Osteoblast (primary cell): ENCODE data around the gene MFSD2B. TPM values are rescaled to one million over a fixed set of nuclear protein-coding genes. Genes with fewer than 3 reads are reported as not detected.
"Not testable (repeated sequence)": the region's sequence is repeated elsewhere in the genome, so short reads cannot be mapped to it uniquely, and the experiment has no call there.

Source experiments
- DNase-seq: peaks from one replicate; pipeline ENCODE4 v3.0.0; 2011; ENCODE audit warnings: low spot score, mixed read lengths; ENCODE audit not compliant: insufficient read length; ENCODE audit errors: missing footprints
- H2AFZ ChIP-seq: 2 replicates; pipeline ENCODE4 v1.6.0; 2011; ENCODE audit warnings: mild to moderate bottlenecking, low read length
- H3K27ac ChIP-seq: 2 replicates; pipeline ENCODE4 v1.5.1; 2011; ENCODE audit warnings: mild to moderate bottlenecking, low read depth, low read length, moderate library complexity
- H3K27me3 ChIP-seq: 2 replicates; pipeline ENCODE4 v1.6.0; 2012; ENCODE audit warnings: mild to moderate bottlenecking, control low read depth, inconsistent platforms, low read length, moderate library complexity; ENCODE audit not compliant: insufficient read depth
- H3K36me3 ChIP-seq: 2 replicates; pipeline ENCODE4 v1.5.1; 2011; ENCODE audit warnings: mild to moderate bottlenecking, low read length, control low read depth, moderate library complexity; ENCODE audit not compliant: insufficient read depth
- H3K4me1 ChIP-seq: 2 replicates; pipeline ENCODE4 v1.5.1; 2011; ENCODE audit warnings: mild to moderate bottlenecking, low read length, control low read depth, moderate library complexity; ENCODE audit not compliant: insufficient read depth
- H3K4me2 ChIP-seq: 2 replicates; pipeline ENCODE4 v1.6.0; 2011; ENCODE audit warnings: mild to moderate bottlenecking, low read length; ENCODE audit not compliant: insufficient read depth
- H3K4me3 ChIP-seq: fragments of 200-600 bp; sonication (generic); 3 replicates; pipeline ENCODE4 v1.5.1; 2012; ENCODE audit warnings: mild to moderate bottlenecking, low read length, inconsistent platforms; ENCODE audit not compliant: insufficient read depth
- H3K79me2 ChIP-seq: 2 replicates; pipeline ENCODE4 v1.6.0; 2012; ENCODE audit warnings: mild to moderate bottlenecking, low read length, control low read depth, inconsistent platforms; ENCODE audit not compliant: insufficient read depth
- H3K9me3 ChIP-seq: 2 replicates; pipeline ENCODE4 v1.5.1; 2011; ENCODE audit warnings: low read depth, low read length, control low read depth
- H4K20me1 ChIP-seq: 2 replicates; pipeline ENCODE4 v1.6.0; 2012; ENCODE audit warnings: mild to moderate bottlenecking, low read length, control low read depth; ENCODE audit not compliant: insufficient read depth
- CTCF ChIP-seq: IDR thresholded peaks from 2 replicates; pipeline ENCODE4 v1.5.1; 2011; ENCODE audit warnings: mild to moderate bottlenecking, low read depth, low read length, moderate library complexity; ENCODE audit errors: extremely low read depth
- total RNA-seq: library from RNA; depleted of rRNA; stranded (reverse); fragments of >200 nt; gene quantifications from 2 replicates; pipeline ENCODE4 v1.2.3, GENCODE V29; 2012

The MFSD2B gene
- total RNA-seq, 1 donor = 0.36 TPM

- no peaks in the 10 kb centered on the region for H4K20me1 ChIP-seq
- TF ChIP-seq CTCF = no peak
- no peak overlapping the region for H3K4me2 ChIP-seq
- no peak overlapping the region for H2AFZ ChIP-seq
- peaks cover 26% of the 10 kb centered on the region for H3K4me1 ChIP-seq
- H3K79me2 ChIP-seq = no peaks in the 10 kb centered on the region
- no peaks in the 10 kb centered on the region for H3K36me3 ChIP-seq
- peak; percentile 78 for DNase-seq
- H3K4me3 ChIP-seq = no peak overlapping the region
- H3K9me3 ChIP-seq = no peaks in the 10 kb centered on the region
- no peak overlapping the region for H3K27ac ChIP-seq
- H3K27me3 ChIP-seq = no peaks in the 10 kb centered on the region
Observed at GRCh38 chr2:24012521-24013188, 2.8 kb downstream of the MFSD2B start.

GRCh38 chr2:24014902-24015301 lies 5.0 kb downstream of the MFSD2B start:
- DNase-seq, H3K79me2 ChIP-seq, H3K27me3 ChIP-seq, H3K9me3 ChIP-seq, H3K36me3 ChIP-seq, H3K4me2 ChIP-seq, H2AFZ ChIP-seq, H3K4me3 ChIP-seq, H4K20me1 ChIP-seq: not testable (repeated sequence)
- H3K27ac ChIP-seq = peak overlapping the region; percentile 45
- H3K4me1 ChIP-seq = peaks cover 16% of the 10 kb centered on the region

- peaks cover 16% of the 10 kb centered on the region for H3K4me1 ChIP-seq
- H3K79me2 ChIP-seq = no peaks in the 10 kb centered on the region
- peak overlapping the region; percentile 34 for H3K4me2 ChIP-seq
- H3K27me3 ChIP-seq = no peaks in the 10 kb centered on the region
- DNase-seq = peak; percentile 92
- no peak for TF ChIP-seq CTCF
- no peak overlapping the region for H3K4me3 ChIP-seq
- no peaks in the 10 kb centered on the region for H3K36me3 ChIP-seq
- peak overlapping the region; percentile 49 for H2AFZ ChIP-seq
- peak overlapping the region; percentile 71 for H3K27ac ChIP-seq
- H3K9me3 ChIP-seq = no peaks in the 10 kb centered on the region
- no peaks in the 10 kb centered on the region for H4K20me1 ChIP-seq
Observed at GRCh38 chr2:24015562-24016375, 5.9 kb downstream of the MFSD2B start.

GRCh38 chr2:24016376-24016761 lies 6.5 kb downstream of the MFSD2B start:
- Histone ChIP-seq H3K9me3 (no peaks in the 10 kb centered on the region), H3K27me3 (no peaks in the 10 kb centered on the region), H3K27ac (peak overlapping the region; percentile 71), H3K4me3 (no peak overlapping the region), H3K79me2 (no peaks in the 10 kb centered on the region), H4K20me1 (no peaks in the 10 kb centered on the region), H3K4me2 (no peak overlapping the region), H3K4me1 (peaks cover 16% of the 10 kb centered on the region), H3K36me3 (no peaks in the 10 kb centered on the region), H2AFZ (no peak overlapping the region)
- peak; percentile 85 for DNase-seq
- TF ChIP-seq CTCF = no peak
